GM18858 (cell line): Measurements from ENCODE around the gene ACADVL.

Source experiments
- ATAC-seq: cut with Tn5 transposase; IDR thresholded peaks from one replicate; pipeline ENCODE4 v1.9.1; 2021; ENCODE audit not compliant: unreplicated experiment

Gene ACADVL

GRCh38 chr17:7250695-7251627 lies 31.2 kb downstream of the ACADVL start:
- ATAC-seq, result no peak

DNA sequence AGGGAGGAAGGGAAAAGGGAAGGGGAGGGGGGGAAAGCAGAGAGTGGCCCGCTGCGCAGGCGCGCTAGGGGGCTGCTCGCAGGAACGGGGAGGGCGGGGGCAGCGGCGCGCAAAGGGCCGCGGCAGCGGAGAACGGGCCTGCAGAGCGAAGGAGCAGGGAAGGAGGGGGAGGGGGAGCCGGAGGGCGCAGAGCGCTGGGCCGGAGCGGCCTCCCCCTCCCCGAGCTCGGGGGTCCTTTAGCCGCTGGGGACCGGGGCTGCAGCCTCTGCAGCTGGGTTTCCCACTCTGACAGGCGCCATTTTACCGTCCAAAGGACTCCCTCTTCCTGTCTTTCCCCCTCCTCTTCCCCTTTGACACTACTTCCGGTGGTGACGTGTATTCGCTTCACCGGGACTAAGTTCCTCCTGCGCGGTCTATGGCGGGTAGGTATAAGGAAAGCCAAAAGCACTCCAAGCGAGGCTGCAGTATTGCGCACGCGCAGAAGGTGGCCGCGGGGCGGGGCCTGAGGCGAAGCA lies 32.0 kb downstream of the ACADVL start, which contains the start of gene CTDNEP1:
CTDNEP1 (minus strand) TSS at position 74 of the 515 bp plus-strand sequence. CDS start 438 bp downstream, outside the sequence.
- ATAC-seq, result peak; percentile 68

DNA sequence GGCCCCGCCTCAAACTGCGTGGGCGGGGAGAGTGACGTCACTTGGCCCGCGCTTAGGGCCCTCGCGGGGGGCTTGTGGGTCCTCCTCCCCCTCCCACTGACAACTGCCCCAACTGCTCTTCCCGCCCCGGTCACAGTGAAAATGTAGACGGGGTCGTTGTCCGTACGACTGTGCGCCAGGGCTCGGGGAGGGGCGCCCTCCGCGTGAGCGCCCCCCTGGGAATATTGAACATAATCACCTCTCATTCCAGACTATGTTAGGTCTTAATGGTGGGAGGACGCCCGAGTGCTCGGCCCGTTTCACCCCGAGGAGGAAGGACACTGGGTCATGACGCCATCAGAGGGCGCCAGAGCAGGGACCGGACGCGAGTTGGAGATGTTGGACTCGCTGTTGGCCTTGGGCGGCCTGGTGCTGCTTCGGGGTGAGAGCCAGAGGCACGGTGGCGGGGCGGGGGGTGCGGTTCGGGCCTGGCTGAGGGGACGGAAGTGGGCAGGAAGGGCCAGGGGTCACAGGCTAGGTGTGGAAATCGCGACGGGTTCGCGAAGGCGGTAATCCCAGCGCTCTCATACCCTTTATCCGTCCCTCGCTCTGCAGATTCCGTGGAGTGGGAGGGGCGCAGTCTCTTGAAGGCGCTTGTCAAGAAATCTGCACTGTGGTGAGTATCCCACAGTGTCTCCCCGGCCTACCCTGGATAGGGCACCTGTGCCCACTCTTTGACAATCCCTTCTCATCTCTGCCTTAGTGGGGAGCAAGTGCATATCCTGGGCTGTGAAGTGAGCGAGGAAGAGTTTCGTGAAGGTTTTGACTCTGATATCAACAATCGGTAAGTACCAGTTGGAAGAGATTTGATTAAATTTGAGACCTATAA lies 32.7 kb downstream of the ACADVL start, which contains the start of gene ELP5:
ELP5 (plus strand) TSS at position 40 of the 868 bp plus-strand sequence; CDS start at position 376, 336 bp downstream.
- ATAC-seq, result peak; percentile 40

- no peak for ATAC-seq
Measured at GRCh38 chr17:7253082-7253481, 33.3 kb downstream of the ACADVL start.

- no peak for ATAC-seq
Measured at GRCh38 chr17:7254511-7254910, 34.8 kb downstream of the ACADVL start.

DNA sequence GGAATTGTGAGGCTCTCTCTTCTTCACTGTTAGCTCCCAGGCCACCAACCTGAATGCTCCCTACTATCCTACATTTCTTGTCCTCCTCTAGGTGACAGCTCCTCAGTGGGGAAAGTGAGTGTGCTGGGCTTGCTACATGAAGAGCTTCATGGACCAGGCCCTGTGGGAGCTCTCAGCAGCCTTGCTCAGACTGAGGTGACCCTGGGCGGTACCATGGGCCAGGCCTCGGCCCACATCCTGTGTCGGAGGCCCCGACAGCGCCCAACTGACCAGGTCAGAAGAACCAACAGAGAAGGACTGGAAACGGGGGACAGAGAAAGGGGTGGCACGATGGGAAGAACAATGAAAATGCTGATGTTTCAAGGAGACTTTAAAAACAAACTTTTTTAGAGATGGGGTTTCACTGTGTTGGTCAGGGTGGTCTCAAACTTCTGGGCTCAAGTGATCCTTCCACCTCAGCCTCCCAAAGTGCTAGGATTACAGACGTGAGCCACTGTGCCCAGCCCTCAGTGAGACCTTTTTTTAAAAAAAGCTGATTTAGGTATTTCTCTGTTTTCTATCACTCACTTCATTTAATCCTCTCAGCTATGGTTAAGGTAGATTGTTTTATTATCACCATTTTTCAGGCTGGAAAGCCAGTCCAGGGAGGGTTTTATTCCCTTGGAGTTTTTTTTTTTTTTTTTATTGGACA lies 37.2 kb downstream of the ACADVL start:
- no peak for ATAC-seq

- no peak for ATAC-seq
Measured at GRCh38 chr17:7258731-7259554, 39.2 kb downstream of the ACADVL start.

DNA sequence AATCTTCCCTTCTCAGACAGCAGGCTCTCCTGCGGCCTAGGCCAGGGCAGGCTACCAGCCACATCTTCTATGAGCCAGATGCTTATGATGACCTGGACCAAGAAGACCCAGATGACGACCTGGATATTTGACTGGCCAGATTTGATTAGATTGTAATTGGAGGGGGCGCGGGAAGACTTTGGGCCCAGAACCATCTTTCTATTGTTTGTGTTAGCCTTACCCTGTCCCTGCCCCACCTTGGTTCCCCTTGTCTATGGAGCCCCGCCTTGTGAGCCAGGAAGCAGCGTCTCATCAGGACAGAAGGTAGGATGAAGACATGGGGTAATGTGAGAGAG lies 39.8 kb downstream of the ACADVL start:
- no peak for ATAC-seq

DNA sequence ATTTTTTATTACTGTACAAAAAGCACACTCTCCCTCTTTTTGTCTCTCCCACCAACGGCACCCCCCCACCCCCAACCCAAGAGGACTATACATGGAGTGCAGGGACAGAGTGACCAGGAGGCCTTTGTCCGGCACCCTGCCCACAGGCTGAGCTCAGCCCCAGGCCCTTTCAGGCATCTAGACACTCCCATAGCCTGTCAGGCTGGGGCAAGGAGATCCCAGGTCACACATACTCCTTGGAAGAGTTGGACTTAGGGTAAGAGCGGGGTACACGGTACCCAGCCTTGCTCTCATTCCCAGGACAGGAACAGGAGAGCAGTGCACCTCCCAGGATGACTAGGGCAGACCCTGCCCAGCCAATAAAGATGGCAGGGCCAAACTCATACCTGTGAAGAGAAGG lies 40.4 kb downstream of the ACADVL start:
- no peak for ATAC-seq

DNA sequence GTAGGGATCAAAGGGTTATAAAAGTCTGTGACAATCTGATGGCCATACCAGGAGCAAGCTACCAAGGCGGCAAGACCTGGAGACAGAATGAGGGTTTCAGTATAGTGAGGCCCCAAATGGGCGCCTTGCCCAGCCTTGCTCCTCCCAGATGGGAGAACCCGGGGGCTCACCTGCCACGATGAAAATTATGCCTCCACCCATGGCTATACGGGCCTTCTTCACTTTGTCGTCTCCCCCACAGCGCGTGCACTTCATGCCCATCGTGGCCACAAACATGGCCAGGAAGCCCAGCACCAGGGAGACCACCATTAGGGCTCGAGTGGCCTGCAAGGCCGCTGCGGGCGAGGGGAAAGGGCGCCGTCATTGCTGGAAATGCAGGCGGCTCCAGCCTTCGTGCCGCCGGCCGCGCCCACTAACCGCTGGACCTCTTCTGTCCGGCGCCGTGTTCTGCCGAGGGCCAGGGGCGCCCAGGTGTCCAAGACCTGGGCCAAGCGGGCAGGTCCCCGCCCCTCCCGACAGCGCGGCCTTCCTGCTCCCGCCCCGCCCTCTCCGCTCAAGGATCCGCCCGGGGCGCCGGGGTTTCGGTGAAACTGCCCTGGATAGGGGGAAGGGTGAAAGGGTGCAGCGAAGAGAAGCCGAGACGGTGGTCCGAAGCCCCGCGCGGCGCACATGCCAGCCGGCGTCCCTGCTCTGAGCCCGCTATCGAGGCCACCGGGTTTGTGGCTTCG lies 41.1 kb downstream of the ACADVL start:
- no peak for ATAC-seq

DNA sequence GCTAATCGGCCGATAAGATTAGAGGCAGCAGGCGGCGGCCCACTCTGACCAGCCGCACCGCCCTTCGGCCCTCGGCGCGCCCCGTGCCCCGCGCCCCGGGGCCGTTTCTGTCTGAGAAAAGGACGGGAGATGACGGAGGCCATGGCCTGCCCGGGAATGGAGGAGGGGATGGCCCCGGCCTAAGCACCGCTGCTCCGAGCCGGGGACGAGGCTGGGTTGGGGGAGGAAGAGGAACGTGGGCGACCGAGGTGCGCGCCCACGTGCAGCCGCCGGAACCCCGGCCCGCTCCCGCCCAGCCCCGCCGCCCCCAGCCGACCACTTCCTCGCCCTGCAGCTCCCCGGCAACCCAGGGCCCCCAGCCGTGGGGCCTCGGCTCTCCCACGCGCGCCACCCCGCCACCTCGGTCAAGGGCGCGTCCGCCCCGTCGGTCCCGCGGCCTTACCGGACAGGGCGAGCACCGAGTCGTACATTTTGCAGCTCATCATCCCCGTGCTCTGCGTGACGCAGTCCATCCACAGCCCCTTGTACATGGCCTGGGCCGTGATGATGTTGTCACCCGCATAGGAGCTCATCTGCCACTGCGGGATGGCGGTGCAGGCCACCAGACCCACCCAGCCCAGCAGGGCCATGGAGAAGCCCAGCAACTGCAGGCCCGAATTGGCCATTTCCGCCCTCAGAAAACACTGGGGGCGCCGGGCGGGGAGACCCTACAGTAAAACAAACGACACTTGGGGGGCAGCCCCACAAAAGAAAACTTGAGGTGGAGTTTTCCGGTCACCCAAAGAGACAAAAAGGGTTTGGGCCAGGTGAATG lies 41.8 kb downstream of the ACADVL start:
- ATAC-seq, result no peak

DNA sequence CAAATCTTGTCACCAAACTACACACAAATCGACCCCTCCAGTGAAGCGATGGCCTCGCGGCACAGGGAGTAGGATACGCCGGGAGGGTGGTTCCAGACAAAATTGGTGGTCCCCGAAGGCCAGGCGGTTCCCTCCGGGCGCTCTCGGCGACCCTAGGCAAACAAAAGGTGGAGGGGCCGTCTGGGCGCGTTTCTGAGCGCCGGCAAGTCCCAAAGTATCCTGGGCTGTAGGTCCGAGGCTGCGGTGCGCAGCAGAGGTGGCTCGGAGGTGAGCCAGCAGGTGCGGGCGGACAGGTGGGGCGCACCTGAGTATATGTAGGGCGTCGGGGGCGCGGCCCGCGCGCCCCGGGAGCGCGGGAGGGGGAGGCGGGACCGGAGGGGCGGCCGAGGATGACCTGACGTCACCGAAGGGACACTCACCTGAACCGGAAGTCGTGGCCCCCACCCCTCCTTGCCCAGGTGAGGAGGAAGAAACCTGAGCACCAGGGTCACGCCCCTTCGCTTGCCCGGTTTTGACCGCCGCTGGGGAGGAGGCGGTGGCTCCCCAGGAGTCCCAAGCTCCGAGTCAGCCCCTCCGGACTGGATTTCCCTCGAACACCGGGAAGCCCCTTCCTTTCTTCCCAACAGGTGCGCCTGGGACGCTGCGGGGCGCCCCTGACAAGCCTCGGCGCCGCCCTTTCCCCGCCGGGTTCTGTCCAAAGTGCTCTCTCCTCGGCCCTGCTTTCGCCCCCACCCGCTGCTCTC lies 42.6 kb downstream of the ACADVL start, which contains the start of gene CLDN7:
CLDN7 (minus strand) TSS at position 287 of the 743 bp plus-strand sequence. CDS start 435 bp downstream, outside the sequence.
- ATAC-seq, result no peak

DNA sequence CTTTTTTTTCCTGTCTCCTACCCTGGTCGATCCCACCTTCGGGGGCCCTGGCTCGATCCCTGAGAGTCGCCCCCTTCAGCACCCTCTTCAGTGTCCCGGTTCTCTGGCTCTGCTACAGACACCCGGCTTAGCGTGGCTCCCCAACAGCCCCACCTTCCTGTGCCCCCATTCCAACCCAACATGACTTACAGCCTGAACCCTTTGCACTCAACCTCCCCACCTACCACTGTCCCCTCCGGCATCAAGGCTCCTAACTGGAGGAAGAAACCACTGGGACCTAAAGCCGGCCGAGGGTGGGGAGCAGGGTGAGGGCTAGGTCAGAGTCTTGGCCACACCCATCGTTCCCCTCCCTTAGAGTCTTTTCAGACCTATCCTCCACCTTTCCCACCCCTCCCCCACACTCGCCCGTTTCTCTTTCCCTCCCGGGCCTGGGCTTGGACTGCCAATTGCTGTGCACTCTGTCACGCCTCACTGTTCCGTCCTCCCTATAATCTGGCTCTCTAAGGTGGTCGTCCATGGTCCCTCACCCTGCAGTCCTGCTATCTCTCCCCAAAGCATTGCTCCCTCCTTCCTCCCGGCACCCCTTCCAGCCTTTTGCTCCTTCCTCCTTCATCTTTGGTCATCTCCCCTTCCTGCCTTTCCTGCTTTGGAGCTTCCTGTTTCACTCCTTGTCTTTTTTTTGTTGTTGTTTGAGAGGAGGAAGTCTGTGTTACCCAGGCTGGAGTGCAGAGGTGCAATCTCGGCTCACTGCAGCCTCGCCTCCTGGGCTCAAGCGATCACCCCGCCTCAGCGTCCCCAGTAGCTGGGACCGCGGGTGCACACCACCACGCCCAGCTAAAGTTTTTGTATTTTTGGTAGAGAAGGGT lies 43.4 kb downstream of the ACADVL start:
- ATAC-seq, result no peak

DNA sequence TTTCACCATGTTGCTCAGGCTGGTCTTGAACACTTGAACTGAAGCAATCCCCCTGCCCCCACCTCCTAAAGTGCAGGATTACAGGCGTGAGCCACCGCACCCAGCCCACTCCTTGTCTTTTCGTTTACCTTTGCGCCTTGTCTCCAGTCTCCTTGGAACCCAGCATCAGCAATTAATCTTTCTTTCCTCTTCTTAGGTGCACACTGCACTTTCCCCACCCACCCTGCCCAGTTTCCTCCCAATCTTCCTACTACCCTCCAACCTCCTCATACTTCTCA lies 44.0 kb downstream of the ACADVL start:
- no peak for ATAC-seq

DNA sequence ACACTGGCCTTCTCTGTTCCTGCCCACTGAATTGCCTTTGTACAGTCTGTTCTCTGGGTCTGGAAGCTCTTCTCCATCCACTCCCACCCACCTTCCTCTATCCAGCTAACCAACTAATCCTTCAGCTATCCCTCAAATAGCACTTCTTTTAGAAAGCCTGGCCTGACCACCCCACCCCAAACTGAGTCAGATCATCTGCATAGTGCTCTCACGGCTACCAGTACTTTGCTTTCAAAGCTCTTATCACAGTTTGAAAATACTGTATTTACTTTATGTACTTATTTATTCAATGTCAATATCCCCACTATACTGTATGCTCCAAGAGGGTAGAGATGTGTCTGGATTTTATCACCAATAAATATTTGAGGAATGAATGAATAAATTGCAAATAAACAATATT lies 47.0 kb downstream of the ACADVL start:
- ATAC-seq, result no peak
